22Rv1 (cell line): ENCODE measurements around the gene PADI2.

Experiments
- CTCF ChIP-seq: fragments of 450-650 bp; IDR thresholded peaks from 2 replicates; pipeline ENCODE4 v1.5.1; 2017; ENCODE audit warnings: mild to moderate bottlenecking
- ZFX ChIP-seq: fragments of 450-650 bp; IDR thresholded peaks from 2 replicates; pipeline ENCODE4 v1.6.1; 2017; ENCODE audit warnings: antibody characterized with exemption, borderline replicate concordance

DNA sequence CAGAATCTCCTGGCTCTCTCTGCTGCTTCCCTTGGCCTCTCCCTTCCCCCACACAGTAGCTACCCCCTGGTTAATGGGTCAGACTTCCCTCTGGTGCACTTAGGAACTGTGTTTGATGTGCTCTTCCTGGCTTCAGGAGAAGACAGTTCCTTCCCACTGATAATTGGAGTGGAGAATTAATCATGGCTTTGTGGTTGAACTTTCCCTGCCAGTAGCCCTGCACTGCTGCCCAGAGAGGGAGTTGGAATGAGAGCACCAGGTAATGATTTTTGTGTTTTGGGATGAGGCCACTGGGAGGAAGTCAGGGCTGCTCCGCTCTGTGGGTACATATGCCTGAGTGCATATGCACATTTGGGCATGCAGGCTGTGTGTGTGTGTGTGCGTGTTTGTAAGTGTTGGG is 39.7 kb upstream of the PADI2 start:
- no peak for TF ChIP-seq CTCF
- TF ChIP-seq ZFX, result no peak
